GM12865 (cell line): ENCODE data around the gene AGA.

Source experiments
- DNase-seq: peaks from one replicate; pipeline ENCODE4 v3.0.0; 2010; ENCODE audit warnings: low read depth
- H3K4me3 ChIP-seq: 2 replicates; pipeline ENCODE4 v1.5.1; 2011; ENCODE audit warnings: mild to moderate bottlenecking, low read depth, low read length, control low read depth
- TF ChIP-seq, protein P1 (sequence below): IDR thresholded peaks from 2 replicates; pipeline ENCODE4 v1.5.1; 2011; ENCODE audit warnings: low read length, control low read depth, low read depth, inconsistent platforms; ENCODE audit not compliant: insufficient read depth; ENCODE audit errors: missing control alignments

Gene AGA

GRCh38 chr4:177473991-177474390, 31.8 kb upstream of the AGA start:
- TF ChIP-seq, protein P1, sequence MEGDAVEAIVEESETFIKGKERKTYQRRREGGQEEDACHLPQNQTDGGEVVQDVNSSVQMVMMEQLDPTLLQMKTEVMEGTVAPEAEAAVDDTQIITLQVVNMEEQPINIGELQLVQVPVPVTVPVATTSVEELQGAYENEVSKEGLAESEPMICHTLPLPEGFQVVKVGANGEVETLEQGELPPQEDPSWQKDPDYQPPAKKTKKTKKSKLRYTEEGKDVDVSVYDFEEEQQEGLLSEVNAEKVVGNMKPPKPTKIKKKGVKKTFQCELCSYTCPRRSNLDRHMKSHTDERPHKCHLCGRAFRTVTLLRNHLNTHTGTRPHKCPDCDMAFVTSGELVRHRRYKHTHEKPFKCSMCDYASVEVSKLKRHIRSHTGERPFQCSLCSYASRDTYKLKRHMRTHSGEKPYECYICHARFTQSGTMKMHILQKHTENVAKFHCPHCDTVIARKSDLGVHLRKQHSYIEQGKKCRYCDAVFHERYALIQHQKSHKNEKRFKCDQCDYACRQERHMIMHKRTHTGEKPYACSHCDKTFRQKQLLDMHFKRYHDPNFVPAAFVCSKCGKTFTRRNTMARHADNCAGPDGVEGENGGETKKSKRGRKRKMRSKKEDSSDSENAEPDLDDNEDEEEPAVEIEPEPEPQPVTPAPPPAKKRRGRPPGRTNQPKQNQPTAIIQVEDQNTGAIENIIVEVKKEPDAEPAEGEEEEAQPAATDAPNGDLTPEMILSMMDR: no peak
- no peak overlapping the region for H3K4me3 ChIP-seq
- no peak for DNase-seq

DNA sequence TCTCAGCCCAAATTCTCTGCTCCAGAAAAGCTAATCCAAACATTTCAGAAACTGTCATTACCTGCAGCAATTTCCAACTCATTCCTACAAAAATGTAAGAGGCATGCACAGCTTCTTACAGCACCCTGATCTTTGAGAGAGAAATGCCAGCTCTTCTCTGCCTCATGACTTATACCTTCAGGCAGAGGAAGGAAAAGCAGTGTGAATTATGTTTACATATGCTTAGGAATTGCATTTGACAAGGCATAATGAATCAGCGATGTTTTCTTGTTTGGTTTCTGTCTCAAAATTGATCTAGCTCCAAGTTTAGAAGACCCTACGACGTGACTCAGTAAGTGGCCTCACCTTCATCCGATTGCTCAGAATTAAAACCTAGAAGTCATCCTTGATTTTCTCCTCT, 21.8 kb upstream of the AGA start:
- TF ChIP-seq, protein P1: no peak
- no peak overlapping the region for H3K4me3 ChIP-seq
- DNase-seq: no peak

- DNase-seq: no peak
- no peak overlapping the region for H3K4me3 ChIP-seq
- TF ChIP-seq, protein P1: no peak
Observed at GRCh38 chr4:177461606-177462005, 19.4 kb upstream of the AGA start.

DNA sequence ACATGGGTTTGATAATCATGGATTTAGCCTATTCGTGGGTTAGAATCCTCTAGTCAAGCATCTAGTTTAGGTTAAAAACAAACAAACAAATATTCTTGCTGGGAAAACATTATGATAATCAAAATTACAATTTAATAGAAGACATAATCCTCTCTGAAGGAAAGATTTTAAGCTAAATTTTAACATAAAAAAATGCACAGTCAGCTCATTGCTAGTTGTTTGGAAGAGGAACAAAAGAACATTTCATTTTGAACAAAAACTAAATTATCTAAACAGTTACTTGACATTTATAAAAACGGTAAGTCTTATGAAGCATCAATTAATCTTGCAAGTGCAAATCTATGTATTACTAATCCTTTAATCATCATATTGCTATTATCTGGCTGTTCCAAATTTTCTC, 18.2 kb upstream of the AGA start:
- DNase-seq: no peak
- TF ChIP-seq, protein P1: no peak
- H3K4me3 ChIP-seq: no peak overlapping the region

DNA sequence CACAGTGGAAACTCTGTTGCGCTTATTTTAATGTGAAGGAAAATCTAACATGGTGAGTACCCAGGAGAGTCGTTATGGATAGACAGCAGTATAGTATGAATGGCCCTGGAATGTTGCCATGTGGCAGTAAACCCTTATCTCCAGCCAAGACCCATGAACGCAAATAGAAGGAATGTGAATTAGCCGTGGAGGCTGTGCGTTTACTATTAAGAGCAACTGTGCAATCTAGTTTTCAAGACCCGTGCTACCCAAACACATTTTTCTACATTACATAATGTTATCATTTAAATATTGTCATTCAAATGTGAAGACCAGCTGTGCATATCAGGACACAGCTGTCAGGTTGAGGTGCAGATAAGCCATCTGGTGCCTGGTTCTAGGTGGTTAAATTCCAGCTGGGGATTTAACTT, 13.3 kb upstream of the AGA start:
- no peak for DNase-seq
- no peak overlapping the region for H3K4me3 ChIP-seq
- TF ChIP-seq, protein P1: no peak

DNA sequence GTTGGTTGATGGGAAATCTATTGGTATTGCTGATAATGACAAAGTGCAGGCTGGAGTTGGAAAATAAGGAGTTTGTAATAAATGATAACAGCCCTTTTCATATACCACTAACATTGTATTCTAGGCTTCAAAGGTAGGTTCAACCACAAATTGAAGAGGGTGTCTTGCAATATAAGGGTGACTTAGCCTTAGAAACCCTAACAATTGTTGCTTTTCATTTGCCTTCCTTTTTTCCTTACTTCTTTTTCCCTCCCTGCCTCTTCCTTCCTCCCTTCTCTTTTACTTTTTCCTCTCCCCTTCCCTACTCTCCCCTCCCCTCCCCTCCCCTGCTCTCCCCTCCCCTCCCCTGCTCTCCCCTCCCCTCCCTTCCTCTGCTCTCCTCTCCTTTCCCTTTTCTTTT, 10.9 kb upstream of the AGA start:
- no peak for DNase-seq
- H3K4me3 ChIP-seq: no peak overlapping the region
- TF ChIP-seq, protein P1: no peak

DNA sequence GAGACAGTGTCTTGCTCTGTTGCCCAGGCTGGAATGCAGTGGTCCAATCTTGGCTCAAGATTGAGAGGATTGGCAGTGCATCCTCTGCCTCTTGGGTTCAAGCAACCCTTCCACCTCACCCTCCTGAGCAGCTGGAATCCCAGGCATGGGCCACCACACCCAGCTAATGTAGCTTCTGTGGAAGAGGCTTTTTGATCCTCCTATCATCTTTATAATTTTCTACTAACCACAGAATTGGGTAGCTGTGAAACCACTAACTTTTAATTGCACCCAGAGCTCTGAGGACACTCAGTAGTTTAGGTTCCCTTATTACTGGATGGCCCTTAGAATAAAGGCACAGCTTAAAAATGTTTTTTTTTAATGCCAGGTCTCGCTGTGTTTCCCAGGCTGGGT, 8.9 kb upstream of the AGA start:
- TF ChIP-seq, protein P1: no peak
- DNase-seq: no peak
- H3K4me3 ChIP-seq: no peak overlapping the region
